A673 (cell line): ENCODE data around the gene SLC25A21. TPM values are rescaled to one million over a fixed set of nuclear protein-coding genes. Genes with fewer than 3 reads are reported as not detected.
"Not testable (repeated sequence)": the region's sequence is repeated elsewhere in the genome, so short reads cannot be mapped to it uniquely, and the experiment has no call there.

Experiments
- BruUV-seq: library from RNA; stranded (reverse); fragments of 400-500 nt; replicated peaks from 2 replicates; lab custom pipeline; 2021; lab: Mats Ljungman, UMichigan
- CTCF ChIA-PET: fragments of 300-600 bp; sonication (Branson Sonifier 250); formaldehyde crosslinking; loops from one replicate; lab custom pipeline; 2022; ENCODE audit warnings: antibody characterized with exemption; lab: Charles Lee
- POLR2A ChIA-PET: fragments of 300-600 bp; sonication (Branson Sonifier 250); formaldehyde crosslinking; loops from one replicate; lab custom pipeline; 2022; ENCODE audit warnings: antibody characterized with exemption; ENCODE audit not compliant: low non-redundant PET; lab: Charles Lee
- DNase-seq: peaks from one replicate; pipeline ENCODE4 v3.0.0-alpha.2; 2015; ENCODE audit warnings: low spot score
- H3K27ac ChIP-seq: fragments of 200-600 bp; sonication (generic); 2 replicates; pipeline ENCODE4 v1.5.1; 2016; ENCODE audit warnings: mixed run types, low read depth, mild to moderate bottlenecking, mixed read lengths, antibody characterized with exemption, low read length; ENCODE audit not compliant: poor library complexity, severe bottlenecking
- H3K27me3 ChIP-seq: fragments of 200-600 bp; sonication (generic); replicated peaks from 2 replicates; pipeline ENCODE4 v1.6.1; 2017; ENCODE audit warnings: mixed run types, low read depth, mild to moderate bottlenecking, mixed read lengths, antibody characterized with exemption, low read length; ENCODE audit not compliant: insufficient read depth, poor library complexity
- H3K36me3 ChIP-seq: fragments of 200-600 bp; sonication (generic); 2 replicates; pipeline ENCODE4 v1.6.1; 2016; ENCODE audit warnings: mixed run types, mild to moderate bottlenecking, mixed read lengths, antibody characterized with exemption, low read length; ENCODE audit not compliant: insufficient read depth, poor library complexity, severe bottlenecking
- H3K4me1 ChIP-seq: fragments of 200-600 bp; sonication (generic); 2 replicates; pipeline ENCODE4 v1.6.1; 2017; ENCODE audit warnings: mixed run types, mild to moderate bottlenecking, mixed read lengths, antibody characterized with exemption, low read length; ENCODE audit not compliant: insufficient read depth, poor library complexity, severe bottlenecking
- H3K4me3 ChIP-seq: fragments of 200-600 bp; sonication (generic); 2 replicates; pipeline ENCODE4 v1.5.1; 2016; ENCODE audit warnings: low read depth, mixed run types, mild to moderate bottlenecking, mixed read lengths, low read length; ENCODE audit not compliant: poor library complexity, severe bottlenecking
- H3K9me3 ChIP-seq: fragments of 200-600 bp; sonication (generic); 2 replicates; pipeline ENCODE4 v1.6.1; 2016; ENCODE audit warnings: mixed run types, low read depth, mild to moderate bottlenecking, mixed read lengths, antibody characterized with exemption, low read length; ENCODE audit not compliant: poor library complexity, severe bottlenecking
- CTCF ChIP-seq: fragments of 300-800, 200-600 bp; sonication (generic); conservative IDR thresholded peaks from 2 replicates; pipeline ENCODE4 v1.5.1; 2017; ENCODE audit warnings: low read depth, mild to moderate bottlenecking, antibody characterized with exemption, low read length, moderate library complexity, mixed read lengths
- EZH2 ChIP-seq: fragments of 200-600 bp; sonication (generic); IDR thresholded peaks from 2 replicates; pipeline ENCODE4 v1.6.1; 2017; ENCODE audit warnings: borderline replicate concordance, low read depth, mild to moderate bottlenecking, mixed read lengths, antibody characterized with exemption, low read length; ENCODE audit not compliant: poor library complexity, severe bottlenecking
- intact Hi-C: fragments of 100-400 bp; cut with micrococcal nuclease; formaldehyde crosslinking; loops from one replicate; pipeline ENCODE4 v1.10.0; 2022; ENCODE audit not compliant: unreplicated experiment
- total RNA-seq: library from RNA; stranded (reverse); gene quantifications from 2 replicates; pipeline ENCODE4 v1.2.3, GENCODE V29; 2021

The SLC25A21 gene
- total RNA-seq, 1 experiment from 2014 or later: 4.7 TPM

- TF ChIP-seq CTCF (no peak), EZH2 (no peak)
- H3K4me1 ChIP-seq: no peaks in the 10 kb centered on the region
- BruUV-seq: no TSS peak
- H3K36me3 ChIP-seq: no peaks in the 10 kb centered on the region
- H3K4me3 ChIP-seq: no peak overlapping the region
- no peak overlapping the region for H3K27ac ChIP-seq
- intact Hi-C loops: no loop called here
- H3K9me3 ChIP-seq: no peaks in the 10 kb centered on the region
- ChIA-PET CTCF (no interaction called here), POLR2A (no interaction called here)
- DNase-seq: no peak
- no peaks in the 10 kb centered on the region for H3K27me3 ChIP-seq
Measured at GRCh38 chr14:36700651-36701050, 471.8 kb downstream of the SLC25A21 start.

- H3K27me3 ChIP-seq, intact Hi-C loops, H3K9me3 ChIP-seq, DNase-seq, H3K4me3 ChIP-seq, CTCF ChIA-PET, H3K4me1 ChIP-seq, H3K36me3 ChIP-seq, POLR2A ChIA-PET, H3K27ac ChIP-seq, BruUV-seq: not testable (repeated sequence)
Measured at GRCh38 chr14:36699420-36699819, 473.0 kb downstream of the SLC25A21 start.

GRCh38 chr14:36690311-36691040 is 481.9 kb downstream of the SLC25A21 start:
- intact Hi-C loops: no loop called here
- peak; percentile 32 for DNase-seq
- TF ChIP-seq EZH2: no peak
- no peak for TF ChIP-seq CTCF
- H3K27ac ChIP-seq: no peak overlapping the region
- H3K9me3 ChIP-seq: no peaks in the 10 kb centered on the region
- H3K4me3 ChIP-seq: no peak overlapping the region
- ChIA-PET POLR2A (interaction anchor here (0.7 kb wide), 1 partner anchor 10 kb away, joined by 3 read pairs; no protein-coding TSS in a partner anchor), CTCF (no interaction called here)
- H3K27me3 ChIP-seq: no peaks in the 10 kb centered on the region
- peaks cover 7% of the 10 kb centered on the region for H3K4me1 ChIP-seq
- no peaks in the 10 kb centered on the region for H3K36me3 ChIP-seq
- BruUV-seq: no TSS peak

- Histone ChIP-seq H3K36me3 (no peaks in the 10 kb centered on the region), H3K27ac (no peak overlapping the region), H3K27me3 (no peaks in the 10 kb centered on the region), H3K4me3 (no peak overlapping the region), H3K9me3 (no peaks in the 10 kb centered on the region), H3K4me1 (peaks cover 22% of the 10 kb centered on the region)
- POLR2A ChIA-PET: no interaction called here
- BruUV-seq: no TSS peak
- no peak for TF ChIP-seq CTCF
- TF ChIP-seq EZH2: no peak
- peak; percentile 46 for DNase-seq
- CTCF ChIA-PET: no interaction called here
- intact Hi-C loops: no loop called here
Measured at GRCh38 chr14:36684946-36685345, 487.5 kb downstream of the SLC25A21 start.
